Karpas-422 (cell line): ENCODE results near the gene SCLT1. TPM values are rescaled to one million over a fixed set of nuclear protein-coding genes. Genes with fewer than 3 reads are reported as not detected.

Source experiments
- DNase-seq: peaks from one replicate; pipeline ENCODE4 v3.0.0-alpha.2; 2015
- H2AFZ ChIP-seq: fragments of 200-600 bp; sonication (generic); 2 replicates; pipeline ENCODE4 v1.6.1; 2014; ENCODE audit warnings: antibody characterized with exemption, low read length, mixed read lengths
- H3K27ac ChIP-seq: fragments of 200-600 bp; sonication (generic); 2 replicates; pipeline ENCODE4 v1.5.1; 2014; ENCODE audit warnings: mild to moderate bottlenecking, low read length, moderate library complexity
- H3K27me3 ChIP-seq: fragments of 200-600 bp; sonication (generic); 2 replicates; pipeline ENCODE4 v1.6.1; 2014; ENCODE audit warnings: low read length, mixed read lengths
- H3K36me3 ChIP-seq: fragments of 200-600 bp; sonication (generic); 2 replicates; pipeline ENCODE4 v1.6.1; 2014; ENCODE audit warnings: low read length, mixed read lengths; ENCODE audit not compliant: insufficient read depth
- H3K4me1 ChIP-seq: fragments of 200-600 bp; sonication (generic); 2 replicates; pipeline ENCODE4 v1.6.1; 2014; ENCODE audit warnings: mild to moderate bottlenecking, low read length, mixed read lengths
- H3K4me2 ChIP-seq: fragments of 200-600 bp; sonication (generic); 2 replicates; pipeline ENCODE4 v1.6.1; 2014; ENCODE audit warnings: low read length, low read depth, mild to moderate bottlenecking; ENCODE audit not compliant: poor library complexity, severe bottlenecking
- H3K4me3 ChIP-seq: fragments of 200-600 bp; sonication (generic); 2 replicates; pipeline ENCODE4 v1.5.1; 2014; ENCODE audit warnings: mild to moderate bottlenecking, antibody characterized with exemption, low read length, mixed read lengths
- H3K79me2 ChIP-seq: fragments of 200-600 bp; sonication (generic); 2 replicates; pipeline ENCODE4 v1.6.1; 2014; ENCODE audit warnings: mild to moderate bottlenecking, low read length, mixed read lengths
- H3K9ac ChIP-seq: fragments of 200-600 bp; sonication (generic); 2 replicates; pipeline ENCODE4 v1.6.0; 2014; ENCODE audit warnings: low read length
- H3K9me2 ChIP-seq: fragments of 200-600 bp; sonication (generic), shearing (Covaris generic); replicated peaks from 2 replicates; pipeline ENCODE4 v1.6.0; 2014; ENCODE audit warnings: mild to moderate bottlenecking, low read length, moderate library complexity; ENCODE audit not compliant: insufficient read depth
- H3K9me3 ChIP-seq: fragments of 300-700, 200-600 bp; sonication (generic); 2 replicates; pipeline ENCODE4 v1.6.1; 2014; ENCODE audit warnings: low read length, mixed read lengths
- H4K20me1 ChIP-seq: fragments of 200-600 bp; sonication (generic); 2 replicates; pipeline ENCODE4 v1.6.1; 2014; ENCODE audit warnings: mild to moderate bottlenecking, antibody characterized with exemption, low read length, low read depth; ENCODE audit not compliant: insufficient read depth
- total RNA-seq: library from RNA; depleted of rRNA; stranded (reverse); fragments of >200 nt; shearing (Covaris generic); gene quantifications from 2 replicates; pipeline ENCODE4 v1.2.3, GENCODE V29; 2014; ENCODE audit warnings: low replicate concordance

SCLT1 gene
- total RNA-seq, 1 experiment from 2014 or later = 79.9 TPM

GRCh38 chr4:129063640-129064039 lies 29.7 kb downstream of the SCLT1 start:
- H4K20me1 ChIP-seq = no peaks in the 10 kb centered on the region
- H3K79me2 ChIP-seq = peaks cover 68% of the 10 kb centered on the region
- peaks cover 77% of the 10 kb centered on the region for H3K36me3 ChIP-seq
- no peaks in the 10 kb centered on the region for H3K27me3 ChIP-seq
- H3K9ac ChIP-seq = no peak overlapping the region
- 0 out of 2 replicates have a peak overlapping the region, but pooled peaks have one; percentile 13 for H3K4me3 ChIP-seq
- no peak for DNase-seq
- no peaks in the 10 kb centered on the region for H3K4me1 ChIP-seq
- H3K9me3 ChIP-seq = peaks cover 52% of the 10 kb centered on the region
- no peak overlapping the region for H3K27ac ChIP-seq
- no peaks in the 10 kb centered on the region for H3K9me2 ChIP-seq
- no peak overlapping the region for H3K4me2 ChIP-seq
- no peak overlapping the region for H2AFZ ChIP-seq

GRCh38 chr4:129062580-129062979 lies 30.8 kb downstream of the SCLT1 start:
- no peaks in the 10 kb centered on the region for H3K4me1 ChIP-seq
- peaks cover 74% of the 10 kb centered on the region for H3K36me3 ChIP-seq
- H3K9me2 ChIP-seq = no peaks in the 10 kb centered on the region
- no peak overlapping the region for H3K9ac ChIP-seq
- no peak for DNase-seq
- H3K27me3 ChIP-seq = no peaks in the 10 kb centered on the region
- no peak overlapping the region for H3K4me3 ChIP-seq
- no peak overlapping the region for H2AFZ ChIP-seq
- peaks cover 59% of the 10 kb centered on the region for H3K79me2 ChIP-seq
- H3K4me2 ChIP-seq = no peak overlapping the region
- H3K9me3 ChIP-seq = peaks cover 55% of the 10 kb centered on the region
- no peaks in the 10 kb centered on the region for H4K20me1 ChIP-seq
- H3K27ac ChIP-seq = no peak overlapping the region

GRCh38 chr4:129059028-129059427 lies 34.3 kb downstream of the SCLT1 start:
- H3K27me3 ChIP-seq = no peaks in the 10 kb centered on the region
- H3K36me3 ChIP-seq = peaks cover 46% of the 10 kb centered on the region
- no peak overlapping the region for H2AFZ ChIP-seq
- no peak overlapping the region for H3K9ac ChIP-seq
- H3K9me2 ChIP-seq = no peaks in the 10 kb centered on the region
- no peak overlapping the region for H3K4me2 ChIP-seq
- no peak overlapping the region for H3K4me3 ChIP-seq
- no peak for DNase-seq
- no peak overlapping the region for H3K27ac ChIP-seq
- peaks cover 36% of the 10 kb centered on the region for H3K79me2 ChIP-seq
- H3K9me3 ChIP-seq = peaks cover 64% of the 10 kb centered on the region
- H3K4me1 ChIP-seq = no peaks in the 10 kb centered on the region
- H4K20me1 ChIP-seq = no peaks in the 10 kb centered on the region

GRCh38 chr4:129046055-129046959 lies 47.0 kb downstream of the SCLT1 start:
- Histone ChIP-seq H3K9me2 (no peaks in the 10 kb centered on the region), H3K4me1 (no peaks in the 10 kb centered on the region), H3K36me3 (peaks cover 5% of the 10 kb centered on the region; the same call in 1 of the 2 replicates), H3K79me2 (peaks cover 64% of the 10 kb centered on the region), H4K20me1 (no peaks in the 10 kb centered on the region), H3K4me3 (no peak overlapping the region), H3K27me3 (no peaks in the 10 kb centered on the region), H3K27ac (0 out of 2 replicates have a peak overlapping the region, but pooled peaks have one; percentile 13), H3K9me3 (no peaks in the 10 kb centered on the region; the same call in 1 of the 2 replicates), H2AFZ (no peak overlapping the region), H3K9ac (no peak overlapping the region), H3K4me2 (no peak overlapping the region)
- no peak for DNase-seq

- Histone ChIP-seq H3K9me2 (no peaks in the 10 kb centered on the region), H2AFZ (no peak overlapping the region), H3K79me2 (peaks cover 74% of the 10 kb centered on the region), H3K4me1 (no peaks in the 10 kb centered on the region), H3K9ac (no peak overlapping the region), H3K27ac (no peak overlapping the region), H3K4me3 (no peak overlapping the region), H3K36me3 (peaks cover 24% of the 10 kb centered on the region), H3K27me3 (no peaks in the 10 kb centered on the region), H3K4me2 (no peak overlapping the region), H4K20me1 (no peaks in the 10 kb centered on the region), H3K9me3 (no peaks in the 10 kb centered on the region)
- DNase-seq = no peak
Measured at GRCh38 chr4:129043523-129043922, 49.8 kb downstream of the SCLT1 start.

GRCh38 chr4:129040471-129040870 lies 52.9 kb downstream of the SCLT1 start:
- no peaks in the 10 kb centered on the region for H3K9me3 ChIP-seq
- H3K9me2 ChIP-seq = no peaks in the 10 kb centered on the region
- H3K36me3 ChIP-seq = peaks cover 43% of the 10 kb centered on the region
- peaks cover 53% of the 10 kb centered on the region for H3K79me2 ChIP-seq
- no peaks in the 10 kb centered on the region for H4K20me1 ChIP-seq
- DNase-seq = no peak
- no peak overlapping the region for H2AFZ ChIP-seq
- H3K9ac ChIP-seq = no peak overlapping the region
- no peaks in the 10 kb centered on the region for H3K4me1 ChIP-seq
- no peak overlapping the region for H3K27ac ChIP-seq
- no peaks in the 10 kb centered on the region for H3K27me3 ChIP-seq
- no peak overlapping the region for H3K4me3 ChIP-seq
- no peak overlapping the region for H3K4me2 ChIP-seq

- H3K9ac ChIP-seq = no peak overlapping the region
- H2AFZ ChIP-seq = no peak overlapping the region
- H3K9me3 ChIP-seq = 0 out of 2 replicates have a peak, but pooled peaks cover 2% of the 10 kb centered on the region
- no peak overlapping the region for H3K27ac ChIP-seq
- H3K79me2 ChIP-seq = peaks cover 49% of the 10 kb centered on the region
- no peak overlapping the region for H3K4me3 ChIP-seq
- H4K20me1 ChIP-seq = no peaks in the 10 kb centered on the region
- no peaks in the 10 kb centered on the region for H3K9me2 ChIP-seq
- no peaks in the 10 kb centered on the region for H3K4me1 ChIP-seq
- DNase-seq = no peak
- no peak overlapping the region for H3K4me2 ChIP-seq
- H3K36me3 ChIP-seq = peaks cover 56% of the 10 kb centered on the region
- no peaks in the 10 kb centered on the region for H3K27me3 ChIP-seq
Measured at GRCh38 chr4:129037093-129037492, 56.2 kb downstream of the SCLT1 start.

- H3K27me3 ChIP-seq = no peaks in the 10 kb centered on the region
- H3K79me2 ChIP-seq = peaks cover 10% of the 10 kb centered on the region
- H3K4me3 ChIP-seq = no peak overlapping the region
- H3K9me2 ChIP-seq = no peaks in the 10 kb centered on the region
- no peak overlapping the region for H2AFZ ChIP-seq
- no peak overlapping the region for H3K27ac ChIP-seq
- H4K20me1 ChIP-seq = no peaks in the 10 kb centered on the region
- H3K9ac ChIP-seq = no peak overlapping the region
- peaks cover 35% of the 10 kb centered on the region for H3K36me3 ChIP-seq
- no peak overlapping the region for H3K4me2 ChIP-seq
- H3K9me3 ChIP-seq = no peaks in the 10 kb centered on the region; the same call in none of the 2 replicates
- H3K4me1 ChIP-seq = no peaks in the 10 kb centered on the region
- no peak for DNase-seq
Measured at GRCh38 chr4:129014566-129015509, 78.5 kb downstream of the SCLT1 start.
